ENCODE results near the gene NEDD4. TPM values are rescaled to one million over a fixed set of nuclear protein-coding genes. Genes with fewer than 3 reads are reported as not detected.

NEDD4 gene
- total RNA-seq, 6 donors from 2014 or later: 8.4 to 18.8 (median 10.5) TPM

DNA sequence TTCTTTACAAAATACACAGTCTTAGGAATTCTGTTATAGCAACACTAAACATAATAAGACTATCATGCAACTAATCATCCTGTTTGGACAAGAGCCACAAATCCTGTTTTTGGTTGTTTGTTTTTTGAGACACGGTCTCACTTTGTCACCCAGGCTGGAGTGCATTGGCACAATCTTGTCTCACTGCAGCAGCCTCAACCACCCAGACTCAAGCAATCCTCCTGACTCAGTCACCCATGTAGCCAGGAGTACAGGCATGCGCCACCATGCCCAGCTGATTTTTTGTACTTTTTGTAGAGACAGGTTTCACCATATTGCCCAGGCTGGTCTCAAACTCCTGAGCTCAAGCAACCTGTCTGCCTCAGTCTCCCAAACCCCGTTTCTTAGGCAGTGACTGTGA is 28.3 kb downstream of the NEDD4 start:
- DNase-seq: no peak
- H3K36me3 ChIP-seq: no peaks in the 10 kb centered on the region
- H3K27me3 ChIP-seq: no peaks in the 10 kb centered on the region
- no peak overlapping the region for H3K27ac ChIP-seq
- no peaks in the 10 kb centered on the region for H3K9me3 ChIP-seq
- 80 to 83% methylated on average over 3 of the region's 3 CpGs for WGBS, 2 donors
- peaks cover 0 to 8% (median 2%) of the 10 kb centered on the region in 4 donors for H3K4me1 ChIP-seq
- H3K4me3 ChIP-seq: no peak overlapping the region
- ATAC-seq (ENCODE audit: low FRiP score in 2 of 2): no peak
- TF ChIP-seq EP300 (IDR thresholded peaks at IDR 0.05) (no peak), POLR2AphosphoS5 (IDR thresholded peaks at IDR 0.05) (no peak), POLR2A (IDR thresholded peaks at IDR 0.05) (no peak)
- TF ChIP-seq, protein P1, sequence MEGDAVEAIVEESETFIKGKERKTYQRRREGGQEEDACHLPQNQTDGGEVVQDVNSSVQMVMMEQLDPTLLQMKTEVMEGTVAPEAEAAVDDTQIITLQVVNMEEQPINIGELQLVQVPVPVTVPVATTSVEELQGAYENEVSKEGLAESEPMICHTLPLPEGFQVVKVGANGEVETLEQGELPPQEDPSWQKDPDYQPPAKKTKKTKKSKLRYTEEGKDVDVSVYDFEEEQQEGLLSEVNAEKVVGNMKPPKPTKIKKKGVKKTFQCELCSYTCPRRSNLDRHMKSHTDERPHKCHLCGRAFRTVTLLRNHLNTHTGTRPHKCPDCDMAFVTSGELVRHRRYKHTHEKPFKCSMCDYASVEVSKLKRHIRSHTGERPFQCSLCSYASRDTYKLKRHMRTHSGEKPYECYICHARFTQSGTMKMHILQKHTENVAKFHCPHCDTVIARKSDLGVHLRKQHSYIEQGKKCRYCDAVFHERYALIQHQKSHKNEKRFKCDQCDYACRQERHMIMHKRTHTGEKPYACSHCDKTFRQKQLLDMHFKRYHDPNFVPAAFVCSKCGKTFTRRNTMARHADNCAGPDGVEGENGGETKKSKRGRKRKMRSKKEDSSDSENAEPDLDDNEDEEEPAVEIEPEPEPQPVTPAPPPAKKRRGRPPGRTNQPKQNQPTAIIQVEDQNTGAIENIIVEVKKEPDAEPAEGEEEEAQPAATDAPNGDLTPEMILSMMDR (IDR thresholded peaks at IDR 0.05): no peak

DNA sequence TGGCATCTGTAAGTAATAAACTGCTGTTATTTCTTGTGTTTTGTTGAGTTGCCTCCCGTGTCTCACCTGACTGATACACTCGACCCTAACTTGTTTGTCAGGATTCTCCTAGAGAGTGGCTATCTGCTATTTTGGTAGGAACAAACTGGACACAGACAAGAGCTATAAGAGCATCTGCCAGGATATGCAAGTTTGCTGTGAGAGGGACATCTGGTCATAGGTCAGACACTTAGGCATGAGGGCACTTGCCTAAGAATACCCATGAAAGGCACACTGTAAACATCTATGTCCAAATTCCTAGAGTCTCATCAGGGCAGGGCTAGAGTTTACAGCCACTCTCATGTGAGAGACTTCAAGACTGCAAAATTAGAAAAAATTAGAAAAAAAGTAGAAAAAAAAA is 32.5 kb downstream of the NEDD4 start:
- Histone ChIP-seq H3K36me3 (no peaks in the 10 kb centered on the region), H3K4me3 (no peak overlapping the region), H3K27me3 (no peaks in the 10 kb centered on the region), H3K27ac (no peak overlapping the region), H3K4me1 (no peaks in the 10 kb centered on the region), H3K9me3 (no peaks in the 10 kb centered on the region)
- 78 to 93% methylated on average over 2 of the region's 2 CpGs for WGBS, 2 donors
- DNase-seq: no peak
- TF ChIP-seq, protein P1 (IDR thresholded peaks at IDR 0.05): no peak
- no peak for TF ChIP-seq POLR2AphosphoS5 (IDR thresholded peaks at IDR 0.05)
- no peak for TF ChIP-seq EP300 (IDR thresholded peaks at IDR 0.05)
- no peak for TF ChIP-seq POLR2A (IDR thresholded peaks at IDR 0.05)
- ATAC-seq (ENCODE audit: low FRiP score in 2 of 2): no peak

DNA sequence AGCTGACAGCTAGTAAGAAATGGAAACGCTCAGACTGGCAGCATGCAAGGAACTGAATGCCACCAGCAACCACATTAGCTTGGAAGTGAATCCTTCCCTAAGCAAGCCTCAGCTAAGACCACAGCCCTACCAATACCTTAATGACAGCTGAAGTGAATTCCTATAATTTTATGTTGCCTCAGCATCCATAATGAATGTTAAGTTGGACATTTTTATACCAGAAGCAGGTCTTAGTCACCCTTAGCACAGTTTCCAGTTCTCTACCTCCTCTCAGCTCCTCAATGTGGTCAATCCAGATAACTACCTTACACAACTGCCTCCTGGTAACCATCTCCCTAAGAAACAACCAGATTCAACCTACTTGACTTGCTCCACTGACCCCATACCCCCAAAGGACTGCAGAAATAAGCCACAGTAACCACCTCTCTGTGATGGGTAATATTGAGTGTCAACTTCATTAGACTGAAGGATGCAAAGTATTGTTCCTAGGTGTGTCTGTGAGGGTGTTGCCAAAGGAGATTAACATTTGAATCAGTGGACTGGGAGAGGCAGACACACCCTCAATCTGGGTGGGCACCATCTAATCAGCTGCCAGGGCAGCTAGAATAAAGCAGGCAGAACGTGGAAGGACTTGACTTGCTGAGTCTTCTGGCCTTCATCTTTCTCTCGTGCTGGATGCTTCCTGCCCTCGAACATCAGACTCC is 33.5 kb downstream of the NEDD4 start:
- DNase-seq (no peak), ATAC-seq (ENCODE audit: low FRiP score in 2 of 2) (no peak)
- 76 to 85% methylated on average over 4 of the region's 4 CpGs for WGBS, 2 donors
- TF ChIP-seq, protein P1 (IDR thresholded peaks at IDR 0.05): no peak
- no peak for TF ChIP-seq POLR2A (IDR thresholded peaks at IDR 0.05)
- no peak for TF ChIP-seq POLR2AphosphoS5 (IDR thresholded peaks at IDR 0.05)
- no peak for TF ChIP-seq EP300 (IDR thresholded peaks at IDR 0.05)
- H3K9me3 ChIP-seq: no peaks in the 10 kb centered on the region
- H3K27ac ChIP-seq: no peak overlapping the region
- no peak overlapping the region for H3K4me3 ChIP-seq
- no peaks in the 10 kb centered on the region for H3K4me1 ChIP-seq
- no peaks in the 10 kb centered on the region for H3K27me3 ChIP-seq
- H3K36me3 ChIP-seq: no peaks in the 10 kb centered on the region

DNA sequence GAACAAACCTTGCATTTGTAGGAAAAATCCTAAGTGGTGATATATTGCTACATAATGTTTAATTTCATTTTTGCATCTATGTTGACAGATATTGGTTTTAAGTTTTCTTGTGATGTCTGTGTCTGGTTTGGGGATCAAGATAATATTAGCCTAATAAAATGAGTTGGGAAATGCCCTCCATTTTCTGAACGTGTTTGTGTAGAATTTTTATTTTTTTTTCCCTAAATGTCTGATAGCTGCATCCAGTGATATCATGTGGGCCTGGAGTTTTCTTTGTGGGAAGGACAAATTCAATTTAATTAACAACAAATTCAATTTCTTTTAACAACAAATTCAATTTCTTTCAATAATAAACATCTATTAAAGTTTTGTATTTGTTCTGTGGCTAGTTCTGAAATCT is 35.1 kb downstream of the NEDD4 start:
- TF ChIP-seq POLR2AphosphoS5 (IDR thresholded peaks at IDR 0.05): no peak
- TF ChIP-seq, protein P1 (IDR thresholded peaks at IDR 0.05): no peak
- TF ChIP-seq EP300 (IDR thresholded peaks at IDR 0.05): no peak
- no peak for TF ChIP-seq POLR2A (IDR thresholded peaks at IDR 0.05)
- Histone ChIP-seq H3K27ac (no peak overlapping the region), H3K36me3 (no peaks in the 10 kb centered on the region), H3K4me3 (no peak overlapping the region), H3K27me3 (no peaks in the 10 kb centered on the region), H3K4me1 (no peaks in the 10 kb centered on the region), H3K9me3 (no peaks in the 10 kb centered on the region)
- DNase-seq (no peak), ATAC-seq (ENCODE audit: low FRiP score in 2 of 2) (no peak)
- 70 to 86% methylated on average over 1 of the region's 1 CpG for WGBS, 2 donors

Measured in upper lobe of left lung (tissue), 6 donors.